A673 (cell line): ENCODE results near the gene MKI67.

Source experiments
- EZH2 ChIP-seq: fragments of 200-600 bp; sonication (generic); IDR thresholded peaks from 2 replicates; pipeline ENCODE4 v1.6.1; 2017; ENCODE audit warnings: borderline replicate concordance, low read depth, mild to moderate bottlenecking, mixed read lengths, antibody characterized with exemption, low read length; ENCODE audit not compliant: poor library complexity, severe bottlenecking
- TF ChIP-seq, protein P1 (sequence below): fragments of 300-800, 200-600 bp; sonication (generic); conservative IDR thresholded peaks from 2 replicates; pipeline ENCODE4 v1.5.1; 2017; ENCODE audit warnings: low read depth, mild to moderate bottlenecking, antibody characterized with exemption, low read length, moderate library complexity, mixed read lengths

DNA sequence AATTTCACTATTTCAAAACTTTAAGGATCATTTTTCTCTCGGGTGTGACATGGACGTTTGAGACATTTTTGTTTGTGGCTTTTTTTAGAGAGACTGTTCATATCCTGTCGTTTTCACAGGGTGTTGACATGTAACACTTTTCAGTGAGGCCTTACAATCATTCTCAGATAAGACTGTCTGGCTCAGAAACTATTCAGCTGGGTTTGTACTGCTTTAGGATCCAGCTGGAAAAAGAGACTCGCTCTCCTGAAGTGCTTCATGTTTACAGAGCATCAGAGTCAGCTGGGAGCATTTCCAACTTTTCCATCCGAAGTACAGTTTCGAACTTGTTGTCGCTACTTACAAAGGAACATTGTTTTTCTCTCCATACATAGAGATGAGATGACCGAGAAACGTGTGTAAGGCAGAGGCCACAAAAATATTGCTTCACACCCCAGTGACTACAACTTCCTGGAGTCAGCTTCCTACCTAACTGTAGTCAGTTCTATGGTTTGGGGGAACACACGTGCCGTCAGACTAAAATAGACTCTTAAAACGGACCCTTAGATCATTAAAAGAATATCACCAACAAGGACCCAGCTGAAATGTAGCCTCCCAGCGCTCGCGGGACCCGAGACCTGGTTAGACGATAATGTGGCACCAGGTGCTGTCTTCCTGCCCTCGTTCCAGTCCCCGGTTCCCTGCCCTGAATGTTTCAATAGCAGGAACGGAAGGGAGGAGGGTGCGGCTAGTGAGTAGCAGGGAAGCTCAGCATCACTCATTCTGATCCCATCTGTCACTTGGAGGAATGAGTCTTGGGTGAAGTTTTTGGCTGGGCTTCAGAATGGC lies 78.0 kb downstream of the MKI67 start:
- TF ChIP-seq, protein P1, sequence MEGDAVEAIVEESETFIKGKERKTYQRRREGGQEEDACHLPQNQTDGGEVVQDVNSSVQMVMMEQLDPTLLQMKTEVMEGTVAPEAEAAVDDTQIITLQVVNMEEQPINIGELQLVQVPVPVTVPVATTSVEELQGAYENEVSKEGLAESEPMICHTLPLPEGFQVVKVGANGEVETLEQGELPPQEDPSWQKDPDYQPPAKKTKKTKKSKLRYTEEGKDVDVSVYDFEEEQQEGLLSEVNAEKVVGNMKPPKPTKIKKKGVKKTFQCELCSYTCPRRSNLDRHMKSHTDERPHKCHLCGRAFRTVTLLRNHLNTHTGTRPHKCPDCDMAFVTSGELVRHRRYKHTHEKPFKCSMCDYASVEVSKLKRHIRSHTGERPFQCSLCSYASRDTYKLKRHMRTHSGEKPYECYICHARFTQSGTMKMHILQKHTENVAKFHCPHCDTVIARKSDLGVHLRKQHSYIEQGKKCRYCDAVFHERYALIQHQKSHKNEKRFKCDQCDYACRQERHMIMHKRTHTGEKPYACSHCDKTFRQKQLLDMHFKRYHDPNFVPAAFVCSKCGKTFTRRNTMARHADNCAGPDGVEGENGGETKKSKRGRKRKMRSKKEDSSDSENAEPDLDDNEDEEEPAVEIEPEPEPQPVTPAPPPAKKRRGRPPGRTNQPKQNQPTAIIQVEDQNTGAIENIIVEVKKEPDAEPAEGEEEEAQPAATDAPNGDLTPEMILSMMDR = no peak
- no peak for TF ChIP-seq EZH2
